Uterus (tissue), 2 donors: ENCODE results near the gene CPEB2.

Experiments
- CTCF ChIP-seq, 4 experiments: fragments of 200-600 bp in 2 of 4; fragments of 450-650 bp in 2 of 4; sonication (generic) in 2 of 4; IDR thresholded peaks; one replicate each; pipeline ENCODE4 v1.5.1; 2016 to 2019; ENCODE audit warnings: antibody characterized with exemption in 4 of 4, mild to moderate bottlenecking in 2 of 4, moderate library complexity in 1 of 4
- POLR2A ChIP-seq, 2 donors: fragments of 450-650 bp; IDR thresholded peaks; one replicate each; pipeline ENCODE4 v1.6.1; 2016; ENCODE audit warnings: antibody characterized with exemption in 2 of 2, mild to moderate bottlenecking in 1 of 2, moderate library complexity in 1 of 2

GRCh38 chr4:15118292-15118691, 116.0 kb downstream of the CPEB2 start:
- TF ChIP-seq CTCF (IDR thresholded peaks at IDR 0.05) (no peak), POLR2A (IDR thresholded peaks at IDR 0.05) (no peak)
